H1 (cell line): ENCODE results near the gene DCBLD2. TPM values are rescaled to one million over a fixed set of nuclear protein-coding genes. Genes with fewer than 3 reads are reported as not detected.

Source experiments
- CTCF ChIA-PET: fragments of 300-600 bp; sonication (Branson Sonifier 250); formaldehyde crosslinking; loops from one replicate; lab custom pipeline; 2021; ENCODE audit not compliant: partially characterized antibody; lab: Charles Lee
- POLR2A ChIA-PET: fragments of 300-600 bp; sonication (Branson Sonifier 250); formaldehyde crosslinking; loops from one replicate; lab custom pipeline; 2021; ENCODE audit warnings: inconsistent platforms; ENCODE audit not compliant: partially characterized antibody; lab: Charles Lee
- DNase-seq, 2 experiments: peaks; one replicate each; pipeline versions ENCODE4 v3.0.0 to v3.0.0-alpha.2; 2010 to 2022; ENCODE audit warnings: low spot score in 2 of 2, low read depth in 1 of 2, mixed read lengths in 1 of 2
- FAIRE-seq: peaks from 2 replicates; lab custom pipeline; 2011; peaks lifted over from hg19 to GRCh38; lab: Jason Lieb, UNC
- H2AFZ ChIP-seq: 2 replicates; pipeline ENCODE4 v1.8.1; 2012; ENCODE audit warnings: low read length, inconsistent platforms
- H2AK5ac ChIP-seq: 2 replicates; pipeline ENCODE4 v1.6.1; 2013; ENCODE audit warnings: low read depth, low read length
- H2BK120ac ChIP-seq: replicated peaks from 2 replicates; pipeline ENCODE3; 2013; ENCODE audit warnings: low read depth, low read length, inconsistent platforms
- H2BK12ac ChIP-seq: 2 replicates; pipeline ENCODE4 v1.6.1; 2013; ENCODE audit warnings: low read depth, low read length
- H2BK15ac ChIP-seq: 2 replicates; pipeline ENCODE4 v1.6.1; 2013; ENCODE audit warnings: low read length
- H2BK20ac ChIP-seq: 2 replicates; pipeline ENCODE4 v1.6.1; 2013; ENCODE audit warnings: low read length
- H2BK5ac ChIP-seq: 2 replicates; pipeline ENCODE4 v1.6.1; 2013; ENCODE audit warnings: low read depth, low read length
- H3K14ac ChIP-seq: 2 replicates; pipeline ENCODE4 v1.6.1; 2013; ENCODE audit warnings: inconsistent platforms; ENCODE audit not compliant: insufficient read length
- H3K18ac ChIP-seq: 2 replicates; pipeline ENCODE4 v1.6.1; 2013; ENCODE audit warnings: low read length; ENCODE audit errors: extremely low read depth
- H3K23ac ChIP-seq: 2 replicates; pipeline ENCODE4 v1.6.1; 2013; ENCODE audit warnings: inconsistent platforms; ENCODE audit not compliant: insufficient read length
- H3K23me2 ChIP-seq: 2 replicates; pipeline ENCODE4 v1.6.1; 2013; ENCODE audit warnings: low read depth, low read length
- H3K27ac ChIP-seq: 2 replicates; pipeline ENCODE4 v1.6.1; 2011; ENCODE audit warnings: low read depth, low read length, inconsistent platforms
- H3K27me3 ChIP-seq, 4 experiments: replicated peaks in 1 of 4; 1 replicate in 1 of 4; 2 replicates in 3 of 4; pipeline versions ENCODE4 v1.6.1 to v1.8.1; 2011 to 2013; ENCODE audit warnings: low read length in 3 of 4, mild to moderate bottlenecking in 3 of 4, inconsistent platforms in 2 of 4, mixed read lengths in 2 of 4, moderate library complexity in 1 of 4; ENCODE audit not compliant: control insufficient read depth in 3 of 4, insufficient read depth in 3 of 4; ENCODE audit errors: extremely low read depth in 1 of 4
- H3K36me3 ChIP-seq, 4 experiments: 2 replicates each; pipeline versions ENCODE4 v1.6.1 to v1.8.1; 2011 to 2013; ENCODE audit warnings: mild to moderate bottlenecking in 4 of 4, low read length in 3 of 4, moderate library complexity in 2 of 4, control low read depth in 1 of 4, inconsistent platforms in 1 of 4; ENCODE audit not compliant: insufficient read depth in 4 of 4, control insufficient read depth in 2 of 4
- H3K4ac ChIP-seq: replicated peaks from 2 replicates; pipeline ENCODE3; 2013; ENCODE audit warnings: low read length, low read depth, mixed read lengths, inconsistent platforms; ENCODE audit not compliant: insufficient read length
- H3K4me1 ChIP-seq, 4 experiments: replicated peaks in 1 of 4; 1 replicate in 1 of 4; 2 replicates in 3 of 4; pipeline versions ENCODE4 v1.6.1 to v1.8.1; 2011 to 2013; ENCODE audit warnings: low read length in 3 of 4, inconsistent platforms in 2 of 4, mixed read lengths in 1 of 4; ENCODE audit not compliant: insufficient read depth in 4 of 4, control insufficient read depth in 3 of 4
- H3K4me2 ChIP-seq, 2 experiments: 2 replicates each; pipeline versions ENCODE4 v1.6.1 to v1.8.1; 2011 to 2013; ENCODE audit warnings: low read depth in 2 of 2, low read length in 2 of 2, control low read depth in 1 of 2, inconsistent platforms in 1 of 2, mild to moderate bottlenecking in 1 of 2; ENCODE audit not compliant: insufficient read depth in 1 of 2
- H3K4me3 ChIP-seq, 4 experiments: fragments of 200-600, 300-600 bp in 1 of 4; sonication (generic), shearing (Covaris generic), sonication (Bioruptor Twin) in 1 of 4; 2 replicates each; pipeline versions ENCODE4 v1.5.1 to v1.8.1; 2011 to 2016; ENCODE audit warnings: low read length in 4 of 4, low read depth in 3 of 4, control low read depth in 2 of 4, inconsistent platforms in 2 of 4, mild to moderate bottlenecking in 2 of 4, mixed read lengths in 1 of 4, moderate library complexity in 1 of 4; ENCODE audit not compliant: insufficient read depth in 2 of 4; ENCODE audit errors: extremely low read depth in 1 of 4
- H3K56ac ChIP-seq: replicated peaks from 2 replicates; pipeline ENCODE3; 2013; ENCODE audit warnings: low read depth, mild to moderate bottlenecking, mixed read lengths, low read length, inconsistent platforms; ENCODE audit not compliant: insufficient read length
- H3K79me1 ChIP-seq: 2 replicates; pipeline ENCODE4 v1.6.1; 2013; ENCODE audit warnings: low read depth, low read length, control low read depth
- H3K79me2 ChIP-seq, 2 experiments: 2 replicates each; pipeline versions ENCODE4 v1.6.1 to v1.8.1; 2012 to 2013; ENCODE audit warnings: low read length in 2 of 2, mild to moderate bottlenecking in 2 of 2, inconsistent platforms in 1 of 2; ENCODE audit not compliant: insufficient read depth in 2 of 2, control insufficient read depth in 1 of 2
- H3K9ac ChIP-seq, 4 experiments: replicated peaks in 1 of 4; 1 replicate in 1 of 4; 2 replicates in 3 of 4; pipeline versions ENCODE4 v1.6.1 to v1.8.1; 2011 to 2013; ENCODE audit warnings: low read depth in 3 of 4, low read length in 3 of 4, control low read depth in 2 of 4, mild to moderate bottlenecking in 2 of 4, moderate library complexity in 2 of 4, inconsistent platforms in 1 of 4; ENCODE audit errors: extremely low read depth in 1 of 4
- H3K9me3 ChIP-seq, 2 experiments: 2 replicates each; pipeline versions ENCODE4 v1.6.1 to v1.8.1; 2012 to 2013; ENCODE audit warnings: mild to moderate bottlenecking in 2 of 2, moderate library complexity in 2 of 2, control low read depth in 1 of 2, inconsistent platforms in 1 of 2, low read depth in 1 of 2, low read length in 1 of 2, mixed read lengths in 1 of 2; ENCODE audit not compliant: insufficient read depth in 2 of 2
- H4K20me1 ChIP-seq, 2 experiments: replicated peaks in 1 of 2; 2 replicates each; pipeline versions ENCODE3 to v1.8.1; 2011 to 2013; ENCODE audit warnings: inconsistent platforms in 2 of 2, low read length in 2 of 2, mild to moderate bottlenecking in 1 of 2; ENCODE audit not compliant: insufficient read depth in 2 of 2, control insufficient read depth in 1 of 2
- H4K5ac ChIP-seq: 2 replicates; pipeline ENCODE4 v1.6.1; 2013; ENCODE audit warnings: low read length, low read depth, mixed read lengths, inconsistent platforms; ENCODE audit not compliant: insufficient read length
- H4K8ac ChIP-seq: 2 replicates; pipeline ENCODE4 v1.8.0; 2013; ENCODE audit warnings: mild to moderate bottlenecking, moderate library complexity, low read length, inconsistent platforms; ENCODE audit not compliant: insufficient read depth; ENCODE audit errors: extremely low read depth
- H4K91ac ChIP-seq: replicated peaks from 2 replicates; pipeline ENCODE3; 2013; ENCODE audit warnings: low read length, mixed read lengths, inconsistent platforms; ENCODE audit not compliant: insufficient read length
- GABPA ChIP-seq: IDR thresholded peaks from 2 replicates; pipeline ENCODE4 v1.6.1; 2011; ENCODE audit warnings: mild to moderate bottlenecking, low read length, moderate library complexity, borderline replicate concordance; ENCODE audit not compliant: insufficient read depth
- HDAC2 ChIP-seq, 2 experiments: fragments of 300-600 bp in 1 of 2; sonication (generic) in 1 of 2; IDR thresholded peaks; 2 replicates each; pipeline ENCODE4 v1.6.1; 2011 to 2012; ENCODE audit warnings: low read depth in 2 of 2, low read length in 2 of 2, mild to moderate bottlenecking in 2 of 2, moderate library complexity in 2 of 2, borderline replicate concordance in 1 of 2, inconsistent platforms in 1 of 2
- KDM5A ChIP-seq: fragments of 200-600 bp; IDR thresholded peaks from 2 replicates; pipeline ENCODE4 v1.7.1; 2012; ENCODE audit warnings: mild to moderate bottlenecking, low read length, inconsistent platforms, mixed read lengths
- MAX ChIP-seq: IDR thresholded peaks from 2 replicates; pipeline ENCODE4 v1.6.1; 2012; ENCODE audit warnings: inconsistent platforms
- NRF1 ChIP-seq: IDR thresholded peaks from 2 replicates; pipeline ENCODE4 v1.6.1; 2011; ENCODE audit warnings: mild to moderate bottlenecking, low read depth, low read length, improper control_type of control experiment
- RFX5 ChIP-seq: IDR thresholded peaks from 2 replicates; pipeline ENCODE4 v1.6.1; 2011; ENCODE audit warnings: low read depth, low read length, improper control_type of control experiment, borderline replicate concordance
- SIRT6 ChIP-seq: IDR thresholded peaks from one replicate; pipeline ENCODE4 v1.7.1; 2012; ENCODE audit warnings: low read length, inconsistent platforms
- SP1 ChIP-seq: IDR thresholded peaks from 2 replicates; pipeline ENCODE4 v1.6.1; 2011; ENCODE audit warnings: low read depth, low read length
- SP2 ChIP-seq: IDR thresholded peaks from 2 replicates; pipeline ENCODE4 v1.6.1; 2012; ENCODE audit warnings: mild to moderate bottlenecking, low read length, inconsistent platforms
- WGBS, 2 experiments: shearing (Covaris generic) in 1 of 2; methylation state at CpG; one replicate each; pipeline versions ENCODE4 v1.1.6 to v1.1.7; 2013 to 2015; ENCODE audit warnings: low lambda C conversion rate in 2 of 2, mixed read lengths in 2 of 2, inconsistent platforms in 1 of 2, low coverage in 1 of 2, missing lambda C conversion rate in 1 of 2; ENCODE audit not compliant: insufficient replicate concordance in 2 of 2, insufficient coverage in 1 of 2, insufficient read length in 1 of 2; ENCODE audit errors: extremely low coverage in 1 of 2, missing lambda C conversion rate in 1 of 2; 5-methylcytosine and 5-hydroxymethylcytosine counted together
- polyA plus RNA-seq, 7 experiments: library from polyadenylated mRNA; depleted of rRNA in 3 of 7; stranded (reverse) in 5 of 7; unstranded in 2 of 7; fragments of >200 nt in 5 of 7; fragments of 200-250 nt in 2 of 7; gene quantifications; 1 replicate in 5 of 7; 2 replicates in 1 of 7; 4 replicates in 1 of 7; pipeline versions ENCODE4 v1.2.1 to v1.2.3, GENCODE V29; 2011 to 2013; ENCODE audit warnings: missing spikeins in 2 of 7, mixed read lengths in 2 of 7
- total RNA-seq: library from RNA; stranded (reverse); fragmentation: NEBNext Ultra II Directional; extraction: Animal tissue kit (Norgen Biotek cat#: 25700); gene quantifications from 2 replicates; pipeline ENCODE4 v1.2.1, GENCODE V29; 2021

Gene DCBLD2
- total and polyA plus RNA-seq, 2 of the 8 experiments (the other 6 are each of a cell fraction or from before 2014, with no cell fraction given): 19.6 to 63.8 TPM

GRCh38 chr3:98890181-98890835 is 11.2 kb downstream of the DCBLD2 start:
- H3K23me2 ChIP-seq: no peaks in the 10 kb centered on the region; the same call in 1 of the 2 replicates
- no peak overlapping the region for H3K14ac ChIP-seq
- DNase-seq (no peak), FAIRE-seq (no peak)
- H3K9me3 ChIP-seq: no peaks in the 10 kb centered on the region
- H4K20me1 ChIP-seq: peaks cover 7 to 23% of the 10 kb centered on the region in 2 experiments
- no peak overlapping the region for H3K56ac ChIP-seq
- ChIA-PET POLR2A (interaction anchor here (6.9 kb wide), 1 partner anchor 11 kb away, joined by 54 read pairs; the partner anchor contains the start of gene DCBLD2), CTCF (no interaction called here)
- H3K79me1 ChIP-seq: peaks cover 4% of the 10 kb centered on the region; the same call in 1 of the 2 replicates
- no peak overlapping the region for H3K27ac ChIP-seq
- no peak overlapping the region for H2BK12ac ChIP-seq
- no peak overlapping the region for H4K8ac ChIP-seq
- 87% methylated on average over 1 of the region's 1 CpG; no CpG with 5 or more reads in 1 of the 2 experiments for WGBS, 2 experiments
- H2AK5ac ChIP-seq: no peak overlapping the region
- H2BK20ac ChIP-seq: no peak overlapping the region
- H2BK120ac ChIP-seq: no peak overlapping the region
- H3K27me3 ChIP-seq: no peaks in the 10 kb centered on the region
- H4K91ac ChIP-seq: no peak overlapping the region
- no peak overlapping the region for H4K5ac ChIP-seq
- no peak overlapping the region; a peak in 1 of 4 replicates for H3K4me2 ChIP-seq
- H2BK5ac ChIP-seq: no peak overlapping the region
- no peak overlapping the region for H3K23ac ChIP-seq
- no peaks in the 10 kb centered on the region for H3K36me3 ChIP-seq
- H3K4me1 ChIP-seq: peaks cover 2 to 17% (median 14%) of the 10 kb centered on the region in 4 experiments; a peak in 6 of 7 replicates
- no peak overlapping the region for H3K18ac ChIP-seq
- TF ChIP-seq SP1 (no peak), MAX (no peak), SP2 (no peak), NRF1 (no peak), HDAC2 (IDR thresholded peaks at IDR 0.05; ENCODE audit: borderline replicate concordance in 1 of 2, low read depth in 2 of 2, low read length in 2 of 2) (no peak), GABPA (no peak), KDM5A (no peak), RFX5 (no peak), SIRT6 (no peak)
- no peak overlapping the region for H3K4ac ChIP-seq
- no peak overlapping the region for H3K9ac ChIP-seq
- H2BK15ac ChIP-seq: no peak overlapping the region
- H2AFZ ChIP-seq: no peak overlapping the region
- peaks cover 17 to 100% of the 10 kb centered on the region in 2 experiments for H3K79me2 ChIP-seq
- no peak overlapping the region for H3K4me3 ChIP-seq
